ENCODE measurements around the gene BMP4.
"Not testable (repeated sequence)": the region's sequence is repeated elsewhere in the genome, so short reads cannot be mapped to it uniquely, and the experiment has no call there.

The BMP4 gene

DNA sequence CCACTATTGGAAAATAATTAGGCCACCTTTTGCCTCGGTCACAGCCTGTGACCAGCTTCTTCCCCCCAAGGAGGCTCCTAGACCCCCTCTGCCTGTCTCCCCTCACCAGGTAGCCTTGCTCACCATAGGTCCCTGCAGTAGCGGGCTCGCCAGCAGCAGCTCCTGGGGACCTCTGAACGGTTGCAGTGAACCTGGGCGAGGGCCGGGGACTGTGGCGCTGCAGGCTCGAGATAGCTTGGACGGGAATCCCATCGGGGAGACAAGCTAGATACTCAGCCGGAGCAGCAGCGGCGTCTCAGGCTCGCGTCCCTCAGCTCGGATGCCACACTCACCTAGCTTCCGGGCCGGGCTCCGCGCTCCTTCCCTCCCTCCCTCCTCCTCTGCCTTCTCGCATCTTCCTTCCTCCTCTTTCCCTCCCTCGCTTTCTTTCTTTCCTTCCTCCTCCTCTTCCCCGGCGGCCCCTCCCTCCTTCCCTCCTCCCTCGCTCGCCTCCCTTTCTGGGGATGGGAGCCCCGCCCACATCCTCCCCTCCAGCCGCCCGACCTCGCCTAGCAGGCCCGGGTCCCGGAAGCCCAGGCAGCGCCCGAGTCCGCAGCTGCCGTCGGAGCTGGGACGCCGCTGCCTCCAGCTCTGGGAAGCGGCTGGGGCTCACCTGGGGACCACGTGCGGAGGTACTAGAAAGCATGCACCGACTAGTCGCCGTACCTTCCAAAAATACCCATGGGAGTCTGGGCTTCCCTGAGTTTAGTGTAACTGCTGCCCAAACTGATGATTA lies at the start of gene BMP4:
TSS of gene BMP4 (minus strand) at position 399 of the 775 bp plus-strand sequence. CDS start 4,603 bp downstream, outside the sequence.
- DNase-seq: peak; percentile 85

DNA sequence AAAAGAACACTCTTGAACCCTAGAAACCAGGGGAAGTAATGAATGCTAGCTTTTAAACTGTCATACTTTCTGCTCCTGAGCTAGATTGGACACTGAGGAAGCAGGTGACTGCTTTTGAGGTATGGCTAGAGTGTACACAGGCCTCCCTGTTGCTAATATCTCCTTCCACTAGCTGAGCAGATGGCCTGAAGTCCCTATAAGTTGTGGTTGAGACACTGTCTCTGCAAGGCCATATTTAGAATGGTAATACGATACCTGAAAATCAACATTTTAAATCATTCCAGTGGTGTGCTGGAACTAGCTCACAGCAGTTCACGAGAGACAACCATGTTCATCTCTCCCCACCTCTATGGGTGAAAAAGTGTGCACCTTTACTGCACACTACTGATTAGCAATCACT lies 46.4 kb upstream of the BMP4 start:
- DNase-seq: no peak

DNA sequence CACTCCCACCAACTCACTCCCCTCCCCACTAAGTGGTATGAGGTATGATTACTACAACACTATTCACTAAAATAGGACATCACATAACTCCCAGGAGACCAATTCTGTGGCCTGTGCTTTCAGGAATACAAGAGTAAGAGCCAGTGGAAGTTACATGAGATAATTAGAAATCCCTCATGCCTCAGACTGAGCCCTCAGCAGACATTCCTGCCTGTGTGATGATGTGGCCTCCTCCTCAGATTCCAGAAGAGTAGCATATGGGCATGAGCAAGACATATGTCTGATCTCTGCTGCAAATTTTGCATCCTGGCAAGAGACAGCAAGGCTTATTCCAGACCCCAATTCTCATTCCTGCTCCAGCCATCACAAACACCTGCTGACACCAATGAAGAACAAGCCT lies 46.0 kb upstream of the BMP4 start:
- peak; percentile 75 for DNase-seq

DNA sequence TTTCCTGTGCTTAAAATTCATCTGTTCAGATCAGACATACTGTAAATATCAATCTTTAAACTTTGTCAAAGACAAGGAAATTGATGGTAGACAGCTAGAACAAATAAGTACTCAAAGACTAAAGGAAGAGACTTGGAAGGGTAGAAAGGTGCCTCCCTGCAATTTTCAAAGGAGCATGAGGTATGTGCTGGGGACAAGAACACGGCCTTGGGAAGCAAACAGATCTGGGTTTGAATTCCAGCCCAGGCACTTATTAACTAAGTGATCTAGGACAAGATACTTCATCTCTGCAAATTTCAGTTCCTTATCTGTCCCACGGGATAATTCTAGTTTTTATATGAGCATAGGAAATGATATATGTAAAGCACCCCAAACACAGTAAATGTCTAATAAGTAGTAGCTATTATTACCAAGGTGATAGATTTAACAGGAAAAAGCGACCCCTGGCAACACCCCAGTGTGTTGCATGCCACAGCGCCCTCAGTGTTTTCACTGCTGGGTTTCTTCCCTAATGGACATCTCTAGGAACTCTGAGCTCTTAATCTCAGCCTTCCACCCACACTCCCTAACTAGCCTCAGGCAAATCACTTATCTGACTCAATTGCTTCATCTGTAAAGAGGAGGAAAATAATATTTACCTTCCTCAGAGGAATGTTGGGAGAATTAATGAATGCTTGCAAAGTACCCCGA lies 44.7 kb upstream of the BMP4 start:
- DNase-seq: peak; percentile 87

DNA sequence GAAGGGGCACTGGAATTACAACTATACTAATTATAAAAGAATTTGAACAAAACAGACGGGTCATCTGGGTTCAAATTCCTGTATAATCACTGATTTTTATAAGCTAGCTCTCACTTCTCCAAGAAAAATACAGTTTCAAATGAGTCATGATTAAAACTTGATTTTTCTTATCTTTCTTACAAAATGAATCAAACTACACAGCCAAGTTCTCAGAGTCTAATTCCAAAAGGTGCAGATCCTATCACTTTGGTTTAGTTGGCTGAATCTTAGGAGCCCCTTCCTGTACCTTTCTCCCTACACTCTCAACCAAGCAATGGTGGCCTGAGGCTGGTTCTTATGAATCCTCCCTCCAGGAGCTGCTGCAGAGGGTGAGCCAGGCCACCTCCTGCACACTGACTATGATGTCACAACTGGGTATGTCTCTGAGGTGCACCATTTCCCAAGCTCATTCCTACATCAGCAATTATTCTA lies 43.8 kb upstream of the BMP4 start:
- peak; percentile 98 for DNase-seq

DNA sequence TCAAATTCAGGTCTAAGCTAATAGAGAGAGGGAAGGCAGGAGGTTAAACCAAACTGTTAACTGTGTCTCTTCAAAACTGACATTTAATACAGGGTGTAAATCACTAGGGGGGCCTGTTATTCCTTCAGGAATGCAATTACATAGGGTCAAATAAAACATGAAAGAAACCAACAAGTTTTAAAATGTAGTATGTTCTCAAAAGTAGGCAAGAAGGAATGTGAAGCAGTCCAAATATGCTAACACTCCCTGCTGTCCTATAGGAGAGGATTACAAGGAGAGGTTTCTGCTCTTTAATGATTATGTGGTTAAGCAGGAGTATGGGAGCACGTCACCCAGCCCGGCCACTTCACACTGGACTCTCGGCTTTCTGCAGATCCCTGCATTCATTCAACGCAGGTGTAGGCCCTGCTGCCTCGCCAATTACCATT lies 42.5 kb upstream of the BMP4 start:
- DNase-seq: peak; percentile 91

DNA sequence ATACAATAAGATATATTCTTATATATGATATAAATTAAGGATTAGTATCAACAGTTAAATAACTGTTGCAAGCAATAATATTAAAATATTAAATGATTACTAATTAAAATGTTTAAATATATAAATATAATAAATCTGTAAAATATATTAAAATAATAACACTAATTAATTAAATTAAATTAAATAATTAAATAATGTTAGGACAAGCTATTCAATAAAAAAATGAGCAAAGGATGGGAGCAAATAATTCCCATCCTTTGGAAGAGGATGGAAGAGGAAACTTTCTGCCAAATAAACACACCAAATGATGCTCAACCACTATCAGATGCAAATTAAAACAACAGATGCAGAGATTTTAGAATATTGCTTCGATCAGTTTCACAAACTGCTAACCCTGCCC lies 39.4 kb upstream of the BMP4 start:
- no peak for DNase-seq

DNA sequence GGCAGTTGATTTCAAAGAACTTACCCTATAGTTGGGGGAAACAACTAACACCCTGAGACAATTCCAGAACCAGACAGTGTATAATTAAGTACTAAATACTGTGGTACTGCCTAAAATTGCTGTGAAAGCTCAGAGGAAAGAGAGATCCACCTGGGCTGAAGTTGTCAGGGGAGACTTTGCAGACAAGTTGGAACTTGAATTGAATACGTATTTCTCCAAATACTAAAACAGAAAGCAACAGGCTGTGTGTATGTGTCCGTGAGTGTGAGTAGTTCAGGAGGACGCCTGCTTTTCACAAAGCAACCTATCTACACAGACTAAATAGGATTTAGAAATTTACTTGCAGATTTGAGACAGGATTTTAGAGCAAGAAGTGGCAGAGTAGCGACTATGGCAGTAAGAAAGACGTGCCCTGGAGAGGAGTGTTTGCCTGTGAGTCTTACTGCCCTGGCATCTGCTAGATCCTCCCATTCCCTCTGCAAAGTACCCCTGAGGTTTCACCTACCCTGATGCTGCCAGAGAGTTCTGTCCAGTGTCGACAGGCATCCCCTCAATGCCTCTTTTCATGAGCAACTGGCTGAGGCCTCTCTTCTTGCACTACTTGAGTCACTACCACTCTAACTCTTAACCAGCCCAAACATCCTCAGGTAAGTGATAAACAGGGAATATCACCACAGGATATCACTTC lies 37.4 kb upstream of the BMP4 start:
- no peak for DNase-seq

DNA sequence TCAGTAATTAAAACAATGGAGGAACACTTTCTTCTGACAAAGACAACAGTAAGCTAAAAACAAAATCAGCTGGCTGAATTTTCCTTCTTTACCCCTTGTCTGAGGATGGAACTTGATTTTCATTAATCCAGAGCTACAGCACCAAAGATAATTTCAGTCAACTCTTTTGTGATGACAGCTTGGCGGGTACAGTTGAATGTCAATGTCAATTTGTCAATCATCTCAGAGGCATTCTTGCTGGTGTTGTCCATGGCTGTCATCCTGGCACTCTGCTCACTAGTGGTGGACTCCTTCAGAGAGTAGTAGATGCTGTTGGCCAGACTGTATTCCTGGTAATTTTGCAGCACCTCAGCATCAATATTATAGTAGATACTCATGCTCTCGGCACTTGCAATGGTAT lies 34.4 kb upstream of the BMP4 start:
- DNase-seq: no peak

DNA sequence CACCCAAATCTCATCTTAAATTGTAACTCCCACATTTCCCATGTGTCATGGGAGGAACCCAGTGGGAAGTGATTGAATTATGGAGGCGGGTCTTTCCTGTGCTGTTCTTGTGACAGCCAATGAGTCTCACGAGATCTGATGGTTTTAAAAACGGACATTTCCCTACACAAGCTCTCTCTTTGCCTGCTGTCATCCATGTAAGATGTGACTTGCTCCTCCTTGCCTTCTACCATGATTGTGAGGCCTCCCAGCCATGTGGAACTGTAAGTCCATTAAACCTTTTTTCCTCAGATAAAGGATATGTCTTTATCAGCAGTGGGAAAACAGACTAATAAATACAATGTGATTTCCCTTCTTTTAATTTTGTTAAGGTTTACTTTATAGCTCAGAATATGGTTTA lies 30.1 kb upstream of the BMP4 start:
- not testable (repeated sequence) for DNase-seq

DNA sequence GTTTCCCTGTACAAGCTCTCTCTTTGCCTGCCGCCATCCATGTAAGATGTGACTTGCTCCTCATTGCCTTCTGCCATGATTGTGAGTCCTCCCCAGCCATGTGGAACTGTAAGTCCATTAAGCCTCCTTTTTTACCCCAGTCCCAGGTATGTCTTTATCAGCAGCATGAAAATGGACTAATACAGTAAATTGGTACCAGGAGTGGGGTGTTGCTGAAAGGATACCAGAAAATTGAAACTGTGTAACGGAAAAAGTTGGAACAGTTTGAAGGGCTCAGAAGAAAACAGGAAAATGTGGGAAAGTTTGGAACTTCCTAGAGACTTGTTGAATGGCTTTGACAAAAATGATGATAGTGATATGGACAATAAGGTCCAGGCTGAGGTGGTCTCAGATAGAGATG lies 28.3 kb upstream of the BMP4 start:
- not testable (repeated sequence) for DNase-seq

DNA sequence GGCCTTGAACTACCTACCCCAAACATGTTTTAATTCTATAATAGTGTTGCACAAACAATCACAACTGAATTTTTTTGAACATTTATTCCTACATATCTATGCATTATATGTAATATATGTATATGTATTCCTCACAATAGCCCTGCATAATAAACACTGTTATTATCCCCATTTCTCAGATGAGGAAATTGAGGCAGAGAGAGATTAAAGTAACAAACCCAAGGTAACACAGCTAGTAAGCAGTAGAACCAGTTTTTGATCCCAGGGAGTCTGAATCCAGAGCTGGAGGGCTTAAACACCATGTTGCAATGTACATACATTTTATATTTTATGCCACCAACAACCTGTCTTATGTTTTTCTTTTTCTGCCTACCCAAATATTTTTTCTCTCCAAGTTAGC lies 26.5 kb upstream of the BMP4 start:
- no peak for DNase-seq

DNA sequence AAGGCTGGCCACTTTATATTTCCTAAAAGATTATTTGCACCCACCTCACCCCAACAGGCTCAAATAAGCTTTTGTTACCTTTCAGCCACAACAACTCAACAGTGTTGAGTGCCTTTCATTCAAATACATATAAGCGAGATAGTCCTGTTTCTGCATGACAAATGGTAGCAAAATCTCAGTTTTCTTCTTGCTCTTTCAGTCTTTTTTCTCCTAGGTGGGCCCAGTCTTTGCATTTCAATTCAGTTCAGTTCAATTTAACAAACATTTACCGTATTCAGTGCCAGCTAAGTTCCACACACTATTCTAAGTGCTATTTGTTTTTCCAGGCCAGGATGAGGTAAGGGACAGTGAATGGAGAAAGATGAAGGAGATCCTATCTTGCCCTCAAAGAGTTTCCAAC lies 25.9 kb upstream of the BMP4 start:
- DNase-seq: no peak

DNA sequence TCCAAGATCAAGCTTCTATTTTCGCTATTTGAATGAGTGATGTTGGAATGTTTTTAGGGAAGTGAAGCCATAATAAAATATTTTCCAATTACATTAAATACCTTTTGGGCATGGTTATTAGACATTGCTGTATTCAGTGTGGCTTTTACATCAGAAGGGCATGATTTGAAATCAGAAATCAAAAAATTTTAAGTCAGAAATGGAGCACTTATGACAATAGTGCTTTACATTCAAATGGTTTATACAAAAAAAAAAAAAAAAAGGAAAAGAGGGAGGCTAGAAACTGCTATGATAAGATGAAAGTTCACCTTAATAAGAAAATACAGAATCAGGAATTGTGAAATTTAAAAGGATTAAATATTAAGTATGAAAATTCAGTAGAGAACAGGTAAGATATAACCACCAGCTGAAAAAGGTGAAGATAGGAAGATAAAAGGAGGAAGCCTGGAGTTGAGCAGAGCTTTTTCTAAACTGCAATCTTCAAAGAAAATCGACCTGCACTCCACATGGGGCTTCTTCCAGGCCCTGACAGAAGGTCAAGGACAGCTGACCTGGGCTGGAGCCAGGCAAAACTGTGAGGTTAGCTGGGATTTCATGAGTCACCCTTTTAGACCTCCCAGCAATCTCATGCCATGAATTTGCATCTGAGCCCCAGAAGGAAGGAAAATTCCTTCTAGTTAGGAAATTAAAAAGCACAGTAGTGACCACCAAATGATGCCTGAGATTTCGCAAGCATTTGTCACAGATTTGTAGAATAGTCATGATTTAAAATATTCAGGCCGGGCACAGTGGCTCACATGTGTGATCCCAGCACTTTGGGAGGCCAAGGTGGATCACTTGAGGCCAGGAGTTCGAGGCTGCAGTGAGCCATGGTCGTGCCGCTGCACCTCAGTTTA lies 23.4 kb upstream of the BMP4 start:
- DNase-seq: peak; percentile 66

DNA sequence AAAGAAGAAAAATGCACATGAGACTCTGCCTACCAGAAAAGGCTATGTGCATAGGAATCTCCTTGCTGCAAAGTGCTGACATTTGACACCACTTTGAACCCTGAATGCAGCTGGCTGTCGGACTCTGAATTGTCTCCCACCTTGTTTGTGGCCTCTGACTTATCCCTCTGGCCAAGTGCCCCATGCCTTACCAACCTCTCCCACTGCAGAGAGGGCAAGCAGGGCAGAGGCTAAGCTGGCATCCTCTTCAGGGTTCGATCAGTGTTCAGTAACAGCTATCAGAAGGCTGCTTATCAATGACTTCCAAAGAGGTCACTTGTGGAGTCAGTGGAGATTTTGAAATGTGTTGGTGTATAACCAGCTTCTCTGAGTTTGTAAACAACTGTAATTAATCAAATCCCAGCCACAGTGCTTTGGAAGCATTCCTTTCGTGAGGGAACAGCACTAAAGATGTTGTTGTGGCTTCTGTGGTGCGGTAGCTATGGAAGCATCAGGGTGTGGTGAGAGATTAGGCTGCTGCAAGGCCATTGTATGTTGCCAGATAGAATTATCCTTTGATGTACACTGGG lies 22.6 kb upstream of the BMP4 start:
- DNase-seq: peak; percentile 70

DNA sequence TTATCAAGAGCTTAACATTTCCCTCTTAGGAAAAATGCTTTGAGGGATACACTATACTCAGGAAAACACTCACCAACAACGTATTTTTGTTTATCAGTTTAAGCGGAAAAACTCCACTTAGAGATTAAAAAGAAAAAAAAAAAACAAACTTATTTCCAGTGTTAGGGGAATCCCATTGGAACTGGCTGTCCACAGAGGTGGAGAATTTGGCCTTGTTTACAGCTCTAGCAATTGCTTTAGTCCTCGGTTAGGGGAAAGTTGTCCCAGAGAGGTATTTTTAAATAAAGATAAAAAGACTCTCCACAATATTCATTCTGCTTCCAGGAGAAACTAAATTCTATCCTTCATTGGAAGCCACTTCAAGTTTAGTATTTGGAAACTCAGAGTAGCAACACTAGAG lies 21.6 kb upstream of the BMP4 start:
- DNase-seq: no peak

DNA sequence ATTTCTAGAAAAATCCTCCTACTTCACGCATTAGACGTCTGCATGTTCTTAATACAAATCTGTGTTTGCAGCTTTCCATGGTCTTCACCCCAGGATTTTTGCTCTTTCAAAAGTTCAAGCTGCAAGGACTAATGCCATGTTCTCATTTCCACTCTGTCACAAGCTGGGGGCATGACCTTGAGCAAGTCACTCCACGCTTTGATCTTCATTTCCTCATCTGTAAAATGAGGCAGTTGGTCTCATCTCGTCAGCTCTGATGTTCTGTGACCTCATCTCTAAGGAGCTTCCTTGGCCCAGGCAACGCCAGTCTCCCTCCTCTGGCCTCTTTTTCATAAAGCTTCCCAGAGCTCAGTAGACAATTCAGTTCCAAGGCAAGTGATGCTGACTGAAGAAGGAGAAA lies 18.8 kb upstream of the BMP4 start:
- DNase-seq: no peak

DNA sequence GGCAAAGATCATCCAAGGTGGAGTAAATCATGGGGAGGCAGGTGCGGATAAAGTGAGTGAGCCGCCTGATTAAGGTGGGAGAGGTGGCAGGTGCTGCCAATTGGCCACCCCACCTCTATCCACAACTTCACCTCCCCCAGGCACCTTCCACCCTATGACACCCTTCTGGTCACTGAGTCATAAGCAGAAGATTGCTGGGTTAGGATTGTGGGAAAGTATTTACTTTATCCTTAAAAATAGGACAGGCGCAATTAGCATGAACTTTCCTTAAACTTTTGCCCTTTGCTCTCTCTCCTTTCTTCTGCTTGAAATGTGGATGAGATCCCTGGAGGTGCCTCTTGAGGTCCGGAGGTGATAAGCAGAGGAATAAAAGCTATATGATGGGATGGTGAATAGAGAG lies 14.9 kb upstream of the BMP4 start:
- no peak for DNase-seq

DNA sequence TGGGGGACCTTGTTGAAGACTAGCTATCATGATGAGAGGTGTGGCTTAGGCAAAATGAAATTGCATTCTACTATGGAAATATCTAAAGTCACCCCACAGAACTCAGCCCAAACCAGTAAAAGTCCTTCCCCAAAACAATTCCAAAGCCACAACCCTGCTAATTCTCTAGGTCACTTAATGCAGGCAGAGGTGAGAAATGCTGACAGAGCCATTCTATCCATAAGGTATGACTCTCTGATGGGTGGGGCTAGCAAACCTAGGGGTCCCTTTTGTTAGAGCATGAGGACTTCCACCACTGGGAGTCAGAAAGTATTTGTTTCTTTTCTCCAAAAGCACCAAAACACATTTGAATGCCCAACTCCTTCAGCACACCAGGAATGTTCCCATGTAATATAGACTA lies 12.7 kb upstream of the BMP4 start:
- DNase-seq: no peak

DNA sequence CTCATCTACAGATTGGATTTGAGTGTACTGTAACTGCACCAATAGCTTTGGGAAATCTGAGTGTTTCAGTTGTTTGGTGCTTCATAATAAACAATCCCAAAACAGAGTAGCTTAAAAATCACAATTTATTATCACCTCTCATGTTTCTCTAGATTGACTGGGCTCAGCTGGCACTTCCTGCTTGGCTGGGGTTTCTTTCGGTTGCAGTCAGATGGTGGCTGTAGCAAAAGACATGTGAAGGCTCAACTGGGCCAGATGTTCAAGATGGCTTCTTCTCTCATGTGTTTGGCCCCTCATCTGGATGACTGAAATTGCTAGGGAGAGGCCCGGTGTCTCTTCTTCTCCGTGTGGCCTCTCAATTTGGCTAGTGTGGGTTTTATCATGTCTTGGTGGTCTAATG lies 12.1 kb upstream of the BMP4 start:
- no peak for DNase-seq

DNA sequence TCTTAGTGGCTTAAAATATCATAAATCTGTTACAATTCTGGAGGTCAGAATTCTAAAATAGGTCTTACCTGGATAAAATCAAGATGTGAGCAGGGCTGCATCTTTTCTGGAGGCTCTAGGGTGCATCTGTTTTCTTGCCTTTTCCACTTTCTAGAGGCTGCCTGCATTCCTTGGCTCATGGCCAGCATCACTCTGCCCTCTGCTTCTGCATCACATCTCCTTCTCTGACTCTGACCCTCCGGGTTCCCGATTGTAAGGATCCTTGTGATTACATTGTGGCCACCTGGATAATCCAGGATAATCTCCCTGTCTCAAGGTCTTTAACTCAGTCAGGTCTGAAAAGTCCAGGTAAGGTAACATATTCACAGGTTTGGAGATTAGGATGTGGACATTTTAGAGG lies 11.0 kb upstream of the BMP4 start:
- DNase-seq: no peak

DNA sequence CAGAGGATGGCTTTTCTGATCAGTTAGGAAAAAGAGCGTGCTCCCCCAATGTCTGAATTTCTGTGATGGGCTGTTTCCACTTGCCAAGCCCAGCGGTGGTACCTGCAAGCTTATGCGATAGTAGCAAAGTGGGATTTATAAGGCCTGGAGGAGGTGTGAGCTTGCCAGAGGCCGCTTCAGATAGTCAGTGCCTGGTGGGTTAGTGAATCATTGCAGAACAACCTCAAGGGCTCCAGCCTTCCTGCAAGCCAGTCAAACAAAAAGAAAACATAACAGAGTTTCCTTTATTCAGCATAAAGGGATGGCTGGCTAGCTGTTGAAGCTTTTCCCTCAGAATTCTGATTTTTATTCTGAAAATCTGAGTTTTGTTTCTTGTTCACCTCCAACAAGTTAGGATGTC lies 7.6 kb upstream of the BMP4 start:
- peak; percentile 55 for DNase-seq
